GM21825 (cell line): ENCODE data around the gene PIGQ.

Source experiments
- ATAC-seq: cut with Tn5 transposase; IDR thresholded peaks from one replicate; pipeline ENCODE4 v1.9.1; 2021; ENCODE audit warnings: mild to moderate bottlenecking, moderate library complexity; ENCODE audit not compliant: unreplicated experiment

PIGQ gene

DNA sequence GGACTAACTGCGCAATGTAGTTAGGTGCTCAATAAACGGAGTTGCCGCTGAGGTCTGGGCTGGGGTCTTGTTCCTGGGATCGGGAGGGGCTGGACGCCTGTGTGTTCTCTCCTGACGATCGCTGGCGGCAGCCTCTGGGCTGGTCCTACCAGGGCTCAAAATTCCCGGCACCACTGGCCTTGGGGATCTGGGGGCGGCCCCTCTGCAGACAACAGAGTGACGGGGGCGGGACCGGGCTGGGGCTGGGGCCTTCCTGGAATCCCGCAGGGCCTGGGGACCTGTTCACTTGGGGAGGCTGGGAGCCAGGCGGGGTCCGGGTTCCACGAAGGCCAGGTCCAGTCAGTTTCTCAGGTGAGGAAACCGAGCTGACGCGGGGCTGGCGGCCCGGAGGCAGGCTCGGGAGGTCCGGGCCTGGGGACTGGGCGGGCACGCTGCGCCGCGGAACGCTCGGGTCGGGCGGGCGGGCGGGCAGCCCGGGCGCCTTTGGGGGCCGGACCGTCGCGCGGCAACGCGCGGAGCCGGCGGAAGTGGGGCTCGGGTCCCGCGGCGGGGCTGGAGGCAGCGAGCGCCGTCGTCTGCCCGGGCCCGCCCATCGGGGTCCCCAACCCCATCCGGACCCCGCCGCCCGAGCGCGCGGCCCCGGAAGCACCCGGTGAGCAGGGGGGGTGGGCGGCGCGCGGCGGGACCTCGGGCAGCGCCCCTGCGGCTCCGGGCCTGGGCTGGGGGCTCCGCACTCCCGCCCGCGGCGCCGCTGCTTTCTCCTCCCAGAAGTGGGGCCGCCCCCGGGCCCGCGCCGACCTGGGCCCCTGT lies at the start of gene PIGQ:
Gene PIGQ, plus strand, starts transcription at position 524 of the 810 bp plus-strand sequence. CDS start 4,107 bp downstream, outside the sequence.
- peak; percentile 40 for ATAC-seq

DNA sequence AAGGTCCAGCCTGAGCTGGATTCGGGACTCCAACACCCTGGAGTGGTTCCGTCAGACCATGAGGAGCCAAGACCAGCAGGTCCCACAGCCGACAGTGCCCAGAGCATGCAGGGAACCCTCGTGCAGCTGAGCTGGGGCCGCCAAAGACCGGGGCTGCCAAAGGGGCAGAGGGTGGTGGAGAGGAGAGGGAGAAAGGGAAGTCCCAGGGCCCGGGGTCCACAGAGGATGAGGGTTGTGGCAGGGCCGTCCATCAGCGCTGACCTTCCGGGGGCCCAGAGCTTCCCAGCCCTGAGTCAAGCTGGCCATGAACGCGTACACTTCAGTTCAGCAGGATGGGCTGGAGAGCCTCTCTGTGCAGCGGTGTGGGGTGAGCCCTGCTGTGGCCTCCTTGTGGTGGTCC lies 48.9 kb upstream of the PIGQ start:
- ATAC-seq: no peak

DNA sequence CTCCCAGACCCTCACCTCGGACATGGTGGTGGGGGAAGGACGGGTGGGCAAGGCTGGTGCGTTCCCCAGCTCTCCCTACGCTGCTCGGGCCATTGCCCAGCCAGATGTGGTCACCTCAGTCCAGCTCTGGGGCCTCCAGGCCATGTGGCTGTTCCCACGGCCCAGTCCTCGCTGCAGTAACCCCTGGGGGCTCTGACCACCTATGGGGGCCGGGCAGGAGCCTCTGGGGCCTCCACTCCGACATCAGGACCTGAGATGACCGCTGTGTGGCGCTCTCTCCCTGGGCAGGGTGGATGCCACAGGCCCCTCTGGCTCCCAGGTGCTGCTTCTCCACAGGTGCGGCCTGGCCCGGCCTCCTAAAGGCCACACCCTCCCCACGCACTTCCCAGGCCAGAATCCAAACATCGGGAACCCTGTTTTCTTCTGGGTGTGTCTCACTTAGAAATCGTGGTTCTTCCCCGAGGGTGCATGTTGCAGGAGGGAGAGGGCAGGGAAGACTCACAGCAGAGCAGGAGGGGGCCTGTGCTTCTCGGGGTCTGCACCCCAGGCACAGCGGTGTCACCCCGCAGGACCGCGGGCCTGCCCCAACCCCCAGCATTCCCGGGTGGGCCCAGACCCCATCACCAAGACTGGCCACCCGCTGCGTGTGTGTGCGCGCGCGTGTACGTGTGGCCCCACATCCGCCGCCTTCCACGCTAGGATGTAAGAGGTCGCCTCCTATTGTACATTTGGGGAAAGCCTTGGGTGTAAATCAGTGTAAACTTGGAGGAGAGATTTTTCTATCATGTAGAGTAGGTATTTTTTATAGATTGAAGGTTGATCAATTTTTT lies 48.2 kb upstream of the PIGQ start:
- ATAC-seq: no peak

DNA sequence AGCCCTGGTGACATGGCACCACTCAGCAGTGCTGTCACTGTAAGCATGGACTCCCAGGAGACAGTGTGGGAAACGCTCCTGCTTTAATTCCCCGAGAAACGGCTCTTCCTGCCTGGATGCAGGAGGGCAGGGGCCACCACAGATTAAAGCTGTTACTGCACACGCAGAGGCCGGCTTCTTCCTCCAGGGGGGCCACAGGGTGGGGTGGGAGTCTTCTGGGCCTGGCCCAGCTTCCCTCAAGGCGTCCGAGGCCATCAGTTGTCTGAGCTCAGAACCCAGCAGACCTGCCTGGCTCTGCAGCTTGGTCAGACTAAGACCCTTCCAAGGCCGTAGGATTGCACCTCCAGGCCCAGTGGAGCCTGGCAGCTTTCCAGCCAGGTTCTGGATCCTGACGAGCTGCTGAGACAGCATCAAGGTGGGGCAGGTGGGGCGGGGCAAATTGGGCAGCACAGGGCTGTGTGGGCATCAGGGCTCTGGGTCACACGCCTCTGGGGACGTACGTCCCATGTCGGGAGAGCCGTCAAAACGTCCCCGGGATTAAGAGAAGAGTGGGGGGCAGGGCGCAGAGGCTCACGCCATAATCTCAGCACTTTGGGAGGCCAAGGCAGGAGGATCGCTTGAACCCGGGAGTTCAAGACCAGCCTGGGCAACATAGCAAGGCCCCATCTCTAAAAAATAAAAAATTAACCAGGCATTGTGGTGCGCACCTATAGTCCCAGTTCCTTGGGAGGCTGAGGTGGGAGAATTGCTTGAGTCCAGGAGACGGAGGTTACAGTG lies 47.3 kb upstream of the PIGQ start:
- ATAC-seq: no peak

DNA sequence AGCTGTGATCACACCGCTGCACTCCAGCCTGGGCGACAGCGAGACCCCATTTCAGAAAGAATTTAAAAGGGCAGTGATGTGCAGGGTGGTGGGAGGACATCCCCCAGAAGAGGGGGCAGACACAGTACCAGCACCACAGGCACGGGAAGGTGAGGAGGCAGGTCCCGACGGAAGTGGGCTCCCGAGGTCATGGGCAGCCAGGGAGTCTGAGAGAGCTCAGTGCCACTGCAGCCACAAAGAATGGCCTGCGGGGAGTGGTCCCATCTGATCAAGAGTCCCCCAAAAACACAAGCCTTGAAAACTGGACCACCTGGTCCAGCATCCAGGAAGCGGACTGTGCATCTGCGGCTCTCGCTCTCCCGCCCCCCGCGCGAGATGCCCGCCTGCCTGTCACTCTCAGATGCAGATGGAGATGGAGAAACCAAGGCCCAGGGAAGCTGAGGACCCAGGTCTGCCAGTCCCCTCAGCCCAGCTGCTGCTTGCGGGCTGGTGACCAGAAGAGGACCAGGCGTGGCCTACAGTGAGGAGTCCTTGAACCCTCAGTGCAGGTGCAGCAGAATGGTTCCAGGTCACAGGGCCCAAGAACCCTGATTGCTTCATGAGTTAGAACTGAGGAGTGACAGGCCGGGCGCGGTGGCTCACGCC lies 46.5 kb upstream of the PIGQ start:
- ATAC-seq: no peak

DNA sequence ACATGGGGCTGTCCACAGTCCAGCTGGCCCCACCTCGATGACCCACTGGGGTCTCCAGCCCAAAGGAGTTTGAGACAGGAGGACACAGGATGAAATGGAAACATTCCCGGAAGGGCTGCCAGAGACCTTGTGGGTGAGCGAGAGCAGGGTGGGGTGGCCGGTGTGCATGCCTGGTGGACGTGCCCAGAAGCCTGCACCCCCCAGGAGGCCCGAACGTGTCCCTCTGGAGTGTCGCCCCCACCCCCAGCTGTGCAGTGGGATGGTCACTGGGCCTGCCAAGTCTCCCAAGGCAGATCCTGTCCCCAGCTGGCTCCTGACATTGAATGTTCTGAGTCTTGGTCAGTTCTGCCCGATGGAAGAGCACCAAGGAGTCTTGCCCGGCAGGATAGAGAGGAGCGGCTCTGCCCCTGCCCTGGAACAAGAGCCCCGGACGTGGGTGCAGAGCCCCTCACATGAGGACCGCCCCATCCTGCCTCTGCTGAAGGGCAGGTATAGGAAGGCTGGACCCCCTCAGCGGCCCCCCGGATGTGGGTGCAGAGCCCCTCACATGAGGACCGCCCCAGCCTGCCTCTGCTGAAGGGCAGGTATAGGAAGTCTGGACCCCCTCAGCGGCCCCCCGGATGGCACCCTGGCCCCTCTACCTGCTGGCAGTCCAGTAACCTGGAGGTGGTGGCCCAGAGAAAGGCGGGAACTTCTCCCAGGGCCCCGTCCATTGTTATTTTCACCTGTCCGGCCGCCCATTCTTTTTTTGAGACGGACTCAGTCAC lies 45.3 kb upstream of the PIGQ start:
- ATAC-seq: no peak

DNA sequence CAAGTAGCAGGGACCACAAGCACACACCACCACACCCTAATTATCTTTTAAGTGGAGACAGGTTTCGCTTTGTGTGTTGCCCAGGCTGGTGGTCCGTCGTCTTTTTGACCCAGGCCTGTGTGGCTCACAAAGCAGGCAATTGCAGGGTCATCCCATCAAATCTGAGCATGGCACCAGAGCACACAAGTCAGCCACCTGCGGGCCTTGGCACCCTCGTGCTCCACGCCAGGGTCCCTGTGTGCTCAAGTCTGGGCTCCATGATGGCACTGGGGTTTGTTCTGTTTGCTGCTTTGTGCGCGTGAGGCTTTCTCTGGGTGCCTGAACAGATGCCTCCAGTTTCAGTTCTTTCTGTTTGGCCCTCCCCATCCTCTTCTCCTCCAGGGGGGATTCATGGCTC lies 44.6 kb upstream of the PIGQ start:
- no peak for ATAC-seq

DNA sequence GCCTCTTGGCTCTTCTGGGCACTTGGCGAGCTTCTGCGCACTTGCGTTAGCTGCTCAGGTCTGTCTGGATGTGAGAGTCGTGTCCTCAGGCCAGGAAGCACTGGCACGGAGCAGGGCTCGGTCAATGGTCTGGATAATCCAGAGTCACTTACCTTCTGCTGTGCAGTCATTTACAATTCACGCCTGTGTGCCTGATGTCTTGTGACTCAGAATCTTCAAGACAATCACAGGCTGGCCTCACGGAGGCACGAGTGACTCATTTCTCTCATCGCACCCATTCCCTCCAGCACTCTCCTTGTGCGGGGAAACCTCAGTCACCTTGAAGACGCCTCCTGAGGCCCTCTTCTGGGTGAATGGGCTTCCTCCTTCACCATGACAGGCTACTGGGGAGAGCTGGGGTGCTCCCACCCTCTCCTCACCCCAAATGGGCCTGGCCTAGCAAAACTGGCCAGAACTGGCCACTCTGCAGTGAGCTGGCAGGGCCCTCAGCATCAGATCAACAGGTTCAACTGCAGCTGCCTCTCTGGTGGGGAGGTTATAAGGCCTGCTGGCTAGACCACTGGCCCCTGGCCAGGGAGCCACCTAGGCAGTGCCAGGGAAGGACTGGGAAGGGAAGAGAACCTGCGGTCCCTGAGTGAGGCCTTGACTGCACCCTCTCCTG lies 44.1 kb upstream of the PIGQ start:
- ATAC-seq: no peak

DNA sequence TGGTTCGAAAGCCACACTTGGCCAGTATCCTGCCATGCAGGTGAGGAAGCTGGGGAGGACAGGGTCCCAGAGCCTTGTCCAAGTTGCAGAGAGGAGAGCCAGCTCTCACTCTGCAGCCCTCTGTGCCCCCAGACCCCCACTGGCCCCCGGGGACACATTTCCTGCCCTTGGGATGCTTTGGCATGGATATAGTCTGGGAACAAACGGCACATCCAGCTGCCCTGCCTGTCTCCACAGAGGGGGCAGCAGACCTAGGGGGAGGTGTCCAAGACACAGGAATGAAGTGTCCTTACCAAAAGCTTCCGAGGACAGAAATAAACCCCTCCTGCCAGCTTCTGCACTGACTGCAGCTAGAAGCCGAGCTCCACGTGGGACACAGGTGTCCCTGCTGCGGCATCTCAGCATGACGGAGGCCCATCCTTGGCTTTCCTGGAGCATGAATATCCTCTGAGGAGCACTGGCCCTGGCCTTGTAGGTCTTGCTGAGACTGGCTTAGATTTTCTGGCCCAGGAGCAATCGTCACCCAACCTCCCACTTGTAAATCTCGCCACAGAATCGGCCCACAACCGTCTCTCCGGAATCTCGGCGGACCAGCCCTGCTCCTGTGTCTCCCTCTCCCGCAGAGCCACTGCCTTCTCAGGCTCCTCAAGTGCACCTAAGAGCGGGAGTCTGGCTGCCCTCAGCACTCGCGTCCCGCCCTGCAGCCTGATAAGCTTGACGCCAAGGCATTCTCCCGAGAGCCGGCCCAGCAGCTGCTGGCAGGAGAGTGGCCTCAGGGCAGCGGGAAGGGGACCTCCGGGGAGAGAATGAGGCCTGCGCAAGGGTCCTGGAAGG lies 43.4 kb upstream of the PIGQ start:
- no peak for ATAC-seq

DNA sequence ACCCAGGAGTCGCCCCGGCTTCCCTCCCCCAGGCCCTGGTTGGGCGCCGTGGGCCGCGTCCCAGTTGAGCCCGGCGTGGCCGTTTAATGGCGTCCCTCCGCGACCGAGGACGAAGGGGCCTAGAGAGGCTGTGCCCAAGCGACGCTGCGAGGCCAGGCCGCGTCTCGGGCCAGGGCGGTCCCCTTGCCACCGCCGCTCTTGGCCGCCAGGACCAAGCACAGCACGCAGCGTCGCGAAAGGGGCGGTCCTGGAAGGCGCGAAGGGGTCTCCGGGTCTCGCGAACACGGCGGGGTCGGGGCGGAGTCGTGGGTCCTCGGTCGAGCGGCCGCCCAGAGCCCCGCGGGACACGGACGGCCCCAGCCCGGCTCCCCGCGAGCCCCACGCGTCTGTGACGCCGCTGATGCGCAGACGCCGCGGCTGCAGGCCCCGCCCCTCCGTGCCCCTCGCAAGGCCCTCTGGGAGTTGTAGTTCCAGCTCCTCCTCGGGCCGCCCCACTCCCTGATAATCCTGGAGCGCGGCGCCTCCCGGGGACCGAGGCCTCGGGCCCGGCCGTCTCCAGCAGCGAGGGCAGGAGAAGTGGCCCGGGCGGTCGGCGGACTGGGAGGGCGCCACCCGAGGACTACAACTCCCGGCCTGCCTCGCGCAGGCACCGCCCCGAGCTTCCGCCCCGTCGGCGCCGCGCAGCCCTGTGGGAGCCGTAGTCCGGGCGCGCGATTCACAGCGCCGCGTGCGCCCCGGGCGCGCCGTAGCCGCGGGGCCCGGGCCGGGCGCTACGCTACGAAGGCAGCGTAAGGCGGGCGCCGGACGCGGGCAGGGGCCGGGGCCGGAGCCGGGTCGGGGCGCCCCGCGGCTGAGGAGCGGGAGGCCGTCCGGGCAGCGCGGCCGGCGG lies 42.5 kb upstream of the PIGQ start, which contains the start of gene CAPN15:
Gene CAPN15, plus strand, starts transcription at position 698 of the 889 bp plus-strand sequence. CDS start 19,127 bp downstream, outside the sequence.
- ATAC-seq: peak; percentile 59

DNA sequence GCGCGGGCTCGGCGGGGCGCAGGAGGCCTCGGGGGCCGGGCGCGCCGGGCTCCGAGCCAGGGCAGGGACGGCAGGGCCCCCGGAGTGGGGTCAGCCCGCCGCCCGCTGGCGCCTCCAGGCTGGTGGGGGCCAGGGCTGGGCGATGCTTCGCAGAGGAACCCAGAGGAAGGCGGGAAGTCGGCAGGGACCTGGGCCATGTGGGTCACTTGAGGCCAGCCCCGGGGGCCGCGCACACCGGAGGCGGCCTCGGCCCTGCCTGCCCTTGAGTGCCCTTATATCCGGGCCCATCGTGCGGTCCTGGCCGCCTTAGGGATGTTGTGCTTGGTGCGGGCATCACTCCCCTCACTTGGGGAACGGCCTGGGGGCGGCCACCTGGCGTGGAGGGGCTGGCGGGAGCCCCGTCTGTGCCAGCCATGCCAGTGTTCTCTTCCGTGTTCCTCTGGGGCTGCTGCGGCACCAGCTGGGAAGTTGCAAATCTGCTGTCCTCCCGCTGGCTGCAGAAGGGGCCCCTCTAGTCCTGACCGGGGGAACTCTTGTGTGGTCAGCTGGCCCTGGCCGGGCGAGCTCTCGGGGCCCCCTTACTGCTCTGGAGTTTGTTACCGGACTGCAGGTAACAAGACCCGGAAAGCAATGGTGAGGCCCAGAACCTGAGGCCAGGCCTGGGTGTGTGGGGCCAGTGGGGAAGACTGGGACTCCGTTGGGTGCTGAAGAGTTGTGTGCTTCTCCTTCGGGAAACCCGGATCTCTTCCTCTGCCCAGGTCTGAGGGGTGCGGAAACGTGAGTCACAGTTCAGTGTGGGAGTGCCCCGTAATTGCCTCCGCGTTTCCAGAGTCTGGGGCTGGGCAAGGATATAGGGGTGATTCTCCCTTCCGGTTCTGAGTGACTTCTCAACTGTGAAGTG lies 41.4 kb upstream of the PIGQ start:
- peak; percentile 1 for ATAC-seq

DNA sequence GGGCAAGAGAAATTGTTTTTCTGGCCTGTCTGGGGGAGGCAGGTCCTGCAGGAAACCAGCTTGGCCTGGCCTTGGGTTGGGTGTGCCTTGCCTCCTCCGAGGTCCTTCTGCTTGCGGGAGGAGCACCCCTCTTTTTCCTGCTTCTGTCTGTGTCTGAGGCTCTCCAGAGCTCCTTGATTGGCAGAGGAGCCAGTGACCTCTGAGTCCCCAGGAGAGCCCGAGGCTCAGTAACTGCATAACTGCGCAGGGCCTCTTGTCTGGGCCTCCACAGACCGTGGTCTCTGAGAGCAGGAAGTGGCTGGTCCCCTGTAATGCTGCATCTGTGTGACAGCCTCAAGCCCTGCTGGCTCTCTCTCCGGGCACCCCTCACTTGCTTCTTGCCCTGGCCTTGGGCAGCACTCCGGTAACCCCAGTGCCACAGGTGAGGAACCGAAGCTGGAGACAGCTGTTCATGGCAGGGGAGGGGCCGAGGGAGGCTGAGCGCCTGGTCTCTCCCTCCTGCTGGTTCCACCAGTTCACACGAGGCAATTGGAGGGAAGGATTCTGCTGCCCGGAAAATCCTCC lies 40.7 kb upstream of the PIGQ start:
- no peak for ATAC-seq

DNA sequence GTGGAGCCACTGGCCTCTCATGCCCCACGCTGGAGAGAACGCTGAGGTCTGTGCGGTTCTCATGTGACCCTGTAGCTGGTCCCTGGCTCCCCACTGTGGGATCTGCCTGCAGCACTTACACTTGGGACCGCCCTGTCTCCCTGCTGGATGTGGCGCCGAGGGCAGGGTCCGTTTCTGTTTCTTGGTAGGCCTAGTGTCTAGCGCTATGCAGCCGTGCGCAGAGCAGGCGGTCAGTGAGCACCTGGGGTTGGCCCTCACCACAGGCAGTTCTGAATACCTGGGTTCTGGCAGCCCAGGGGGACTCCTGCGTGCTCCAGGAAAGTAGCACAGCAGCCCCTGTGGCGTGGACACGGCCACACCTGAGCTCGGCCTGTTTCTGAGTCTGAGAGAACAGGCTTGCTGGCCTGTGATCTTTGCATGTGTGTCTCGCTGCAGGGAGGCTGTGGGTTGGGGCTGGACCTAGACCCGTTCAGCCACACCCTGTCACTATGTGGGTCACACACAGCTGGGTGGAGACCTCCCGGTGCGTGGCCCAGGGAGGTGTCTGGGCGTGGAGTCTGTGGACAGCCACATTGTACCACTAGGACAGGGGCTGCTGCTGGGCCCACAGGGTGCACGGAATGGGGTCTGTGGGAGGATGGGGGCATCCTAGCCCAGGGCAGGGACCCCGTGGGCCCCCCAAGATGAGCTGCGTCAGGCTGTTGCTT lies 39.5 kb upstream of the PIGQ start:
- ATAC-seq: no peak

DNA sequence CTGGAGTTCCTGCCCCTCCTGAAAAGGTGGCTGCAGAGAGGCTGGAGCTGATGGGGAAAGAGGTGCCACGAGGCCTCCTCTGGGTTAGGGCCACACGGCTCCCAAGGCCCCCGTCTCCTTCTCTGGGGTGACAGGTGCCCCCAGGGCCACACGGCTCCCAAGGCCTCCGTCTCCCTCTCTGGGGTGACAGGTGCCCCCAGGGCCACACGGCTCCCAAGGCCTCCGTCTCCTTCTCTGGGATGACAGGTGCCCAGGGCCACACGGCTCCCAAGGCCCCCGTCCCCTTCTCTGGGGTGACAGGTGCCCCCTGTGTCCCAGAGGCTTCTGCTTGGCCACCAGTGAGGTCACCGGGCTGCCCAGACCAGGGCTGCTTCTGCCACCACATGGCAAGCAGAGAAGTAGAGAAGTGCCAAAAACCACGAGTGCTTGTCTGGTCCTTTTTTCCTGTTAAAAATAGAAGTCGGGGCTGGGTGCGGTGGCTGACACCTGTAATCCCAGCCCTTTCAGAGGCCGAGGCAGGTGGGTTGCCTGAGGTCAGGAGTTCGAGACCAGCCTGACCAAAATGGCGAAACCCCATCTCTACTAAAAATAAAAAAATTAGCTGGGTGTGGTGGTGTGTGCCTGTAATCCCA lies 38.2 kb upstream of the PIGQ start:
- no peak for ATAC-seq
